BJ (cell line): ENCODE data around the gene UPB1. TPM values are rescaled to one million over a fixed set of nuclear protein-coding genes. Genes with fewer than 3 reads are reported as not detected.

Experiments used
- CTCF ChIA-PET: fragments of 350-600 bp; formaldehyde crosslinking; extraction: SDS; loops from one replicate; lab custom pipeline; 2021; ENCODE audit warnings: antibody characterized with exemption, inconsistent platforms; lab: Yijun Ruan, JAX
- POLR2A ChIA-PET: fragments of 300-600 bp; sonication (Branson Sonifier 250); formaldehyde crosslinking; extraction: SDS; loops from one replicate; lab custom pipeline; 2021; ENCODE audit warnings: antibody characterized with exemption; lab: Charles Lee
- DNase-seq: peaks from one replicate; pipeline ENCODE4 v3.0.0-alpha.2; 2011; ENCODE audit warnings: low read depth
- H3K27me3 ChIP-seq: 2 replicates; pipeline ENCODE4 v1.6.0; 2011; ENCODE audit warnings: low read length; ENCODE audit not compliant: control insufficient read depth, insufficient read depth
- H3K36me3 ChIP-seq: 2 replicates; pipeline ENCODE4 v1.5.1; 2011; ENCODE audit warnings: low read length; ENCODE audit not compliant: control insufficient read depth, insufficient read depth
- H3K4me3 ChIP-seq: 2 replicates; pipeline ENCODE4 v1.5.1; 2011; ENCODE audit warnings: low read depth, mild to moderate bottlenecking, control low read depth, low read length
- CTCF ChIP-seq: IDR thresholded peaks from 2 replicates; pipeline ENCODE4 v1.5.1; 2011; ENCODE audit warnings: low read depth, mild to moderate bottlenecking, control low read depth, inconsistent platforms, low read length, moderate library complexity; ENCODE audit not compliant: insufficient read depth
- polyA plus RNA-seq: library from polyadenylated mRNA; depleted of rRNA; stranded (reverse); fragments of >200 nt; gene quantifications from 2 replicates; pipeline ENCODE4 v1.2.3, GENCODE V29; 2011

UPB1 gene
- polyA plus RNA-seq, 1 experiment: 0.09 TPM

- Histone ChIP-seq H3K36me3 (no peaks in the 10 kb centered on the region), H3K27me3 (no peaks in the 10 kb centered on the region; the same call in 1 of the 2 replicates), H3K4me3 (no peak overlapping the region)
- no peak for DNase-seq
- CTCF ChIA-PET: interaction anchor here (1.6 kb wide), 1 partner anchor 18 kb away, joined by 5 read pairs; no protein-coding TSS in a partner anchor
- TF ChIP-seq CTCF: no peak
- POLR2A ChIA-PET: no interaction called here
These were observed 41.3 kb upstream of the UPB1 start for GRCh38 chr22:24453853-24454252.

GRCh38 chr22:24455039-24455438, 40.1 kb upstream of the UPB1 start:
- Histone ChIP-seq H3K36me3 (no peaks in the 10 kb centered on the region), H3K27me3 (no peaks in the 10 kb centered on the region; the same call in 1 of the 2 replicates), H3K4me3 (no peak overlapping the region)
- POLR2A ChIA-PET: no interaction called here
- TF ChIP-seq CTCF: no peak
- DNase-seq: no peak
- CTCF ChIA-PET: interaction anchor here (0.9 to 1.6 kb wide), 3 partner anchors 9 to 19 kb away, joined by 4 to 5 read pairs (median 5); no protein-coding TSS in a partner anchor

GRCh38 chr22:24455751-24456426, 39.2 kb upstream of the UPB1 start:
- POLR2A ChIA-PET: no interaction called here
- TF ChIP-seq CTCF: no peak
- H3K27me3 ChIP-seq: no peaks in the 10 kb centered on the region; the same call in 1 of the 2 replicates
- no peaks in the 10 kb centered on the region for H3K36me3 ChIP-seq
- CTCF ChIA-PET: interaction anchor here (0.9 to 1.6 kb wide), 5 partner anchors 9 to 33 kb away, joined by 4 to 5 read pairs (median 4); no protein-coding TSS in a partner anchor
- DNase-seq: no peak
- H3K4me3 ChIP-seq: no peak overlapping the region

- no peaks in the 10 kb centered on the region for H3K36me3 ChIP-seq
- no peaks in the 10 kb centered on the region for H3K27me3 ChIP-seq
- ChIA-PET POLR2A (no interaction called here), CTCF (interaction anchor here (0.6 to 1.3 kb wide), 2 partner anchors 20 to 47 kb away, joined by 3 read pairs; no protein-coding TSS in a partner anchor)
- H3K4me3 ChIP-seq: no peak overlapping the region
- DNase-seq: no peak
- no peak for TF ChIP-seq CTCF
These were observed 37.2 kb upstream of the UPB1 start for GRCh38 chr22:24457894-24458420.

GRCh38 chr22:24459911-24460310, 35.2 kb upstream of the UPB1 start:
- ChIA-PET POLR2A (no interaction called here), CTCF (interaction anchor here (0.9 kb wide), 1 partner anchor 48 kb away, joined by 3 read pairs; no protein-coding TSS in a partner anchor)
- DNase-seq: no peak
- Histone ChIP-seq H3K27me3 (no peaks in the 10 kb centered on the region), H3K4me3 (no peak overlapping the region), H3K36me3 (no peaks in the 10 kb centered on the region)
- TF ChIP-seq CTCF: no peak
